Measurements from ENCODE around the gene JTB.

Gene JTB

DNA sequence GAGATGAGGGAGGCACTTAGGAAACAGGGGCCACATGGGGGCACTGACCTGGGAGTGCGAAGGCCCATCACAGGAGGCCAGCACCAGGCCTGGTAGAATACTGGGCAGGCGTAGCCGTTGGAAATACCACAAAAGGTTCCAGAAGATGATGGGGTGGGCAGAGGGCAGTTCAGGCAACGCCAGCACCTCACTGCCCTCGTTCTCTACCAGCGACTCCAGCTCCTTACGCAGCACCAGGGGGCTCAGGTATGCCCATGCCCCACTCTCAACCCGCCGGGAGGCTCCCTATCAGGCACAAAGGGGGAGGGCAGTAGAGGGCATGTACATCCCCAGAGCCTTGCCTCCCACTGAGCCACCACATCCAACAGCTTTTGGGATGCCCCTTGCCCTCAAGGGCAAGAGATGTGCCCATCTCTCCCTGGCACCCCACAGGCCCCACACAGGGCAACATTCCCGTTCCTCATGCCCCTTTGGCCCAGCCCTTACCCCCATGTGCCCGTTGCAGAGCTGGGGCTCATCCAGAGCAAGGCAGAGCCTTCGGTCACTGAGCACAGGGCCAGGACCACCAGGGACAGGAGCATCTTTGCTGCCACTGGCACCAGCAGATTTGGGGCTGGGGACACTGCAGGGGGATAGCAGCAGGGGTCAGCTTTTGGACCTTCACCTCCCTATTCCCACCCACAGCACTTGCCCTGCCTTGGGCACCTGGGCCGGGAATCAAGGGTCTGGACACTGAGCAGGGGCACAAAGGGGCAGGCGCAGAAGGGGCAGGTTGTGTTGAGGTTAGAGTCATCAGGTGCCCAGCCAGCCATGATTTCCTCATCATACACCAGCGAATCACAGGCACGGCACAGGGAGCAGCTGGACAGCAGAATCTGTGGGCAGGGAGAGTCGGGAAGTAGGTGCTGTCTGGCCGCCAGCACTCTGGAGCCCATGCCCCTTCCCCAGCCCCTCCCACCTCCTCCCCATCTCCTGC, 45.0 kb downstream of the JTB start:
- DNase-seq (ENCODE audit: low read depth) = no peak
- TF ChIP-seq, protein P1, sequence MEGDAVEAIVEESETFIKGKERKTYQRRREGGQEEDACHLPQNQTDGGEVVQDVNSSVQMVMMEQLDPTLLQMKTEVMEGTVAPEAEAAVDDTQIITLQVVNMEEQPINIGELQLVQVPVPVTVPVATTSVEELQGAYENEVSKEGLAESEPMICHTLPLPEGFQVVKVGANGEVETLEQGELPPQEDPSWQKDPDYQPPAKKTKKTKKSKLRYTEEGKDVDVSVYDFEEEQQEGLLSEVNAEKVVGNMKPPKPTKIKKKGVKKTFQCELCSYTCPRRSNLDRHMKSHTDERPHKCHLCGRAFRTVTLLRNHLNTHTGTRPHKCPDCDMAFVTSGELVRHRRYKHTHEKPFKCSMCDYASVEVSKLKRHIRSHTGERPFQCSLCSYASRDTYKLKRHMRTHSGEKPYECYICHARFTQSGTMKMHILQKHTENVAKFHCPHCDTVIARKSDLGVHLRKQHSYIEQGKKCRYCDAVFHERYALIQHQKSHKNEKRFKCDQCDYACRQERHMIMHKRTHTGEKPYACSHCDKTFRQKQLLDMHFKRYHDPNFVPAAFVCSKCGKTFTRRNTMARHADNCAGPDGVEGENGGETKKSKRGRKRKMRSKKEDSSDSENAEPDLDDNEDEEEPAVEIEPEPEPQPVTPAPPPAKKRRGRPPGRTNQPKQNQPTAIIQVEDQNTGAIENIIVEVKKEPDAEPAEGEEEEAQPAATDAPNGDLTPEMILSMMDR (IDR thresholded peaks at IDR 0.05; ENCODE audit: insufficient read depth, low read depth, low read length, missing control alignments) = no peak
- H3K4me3 ChIP-seq (ENCODE audit: low read length) = no peak overlapping the region

GRCh38 chr1:153929981-153930948, 47.2 kb downstream of the JTB start:
- TF ChIP-seq, protein P1 (IDR thresholded peaks at IDR 0.05; ENCODE audit: insufficient read depth, low read depth, low read length, missing control alignments) = peak; percentile 8
- no peak overlapping the region for H3K4me3 ChIP-seq (ENCODE audit: low read length)
- DNase-seq (ENCODE audit: low read depth) = no peak

- H3K4me3 ChIP-seq (ENCODE audit: low read length) = no peak overlapping the region
- TF ChIP-seq, protein P1 (IDR thresholded peaks at IDR 0.05; ENCODE audit: insufficient read depth, low read depth, low read length, missing control alignments) = no peak
- DNase-seq (ENCODE audit: low read depth) = no peak
Measured at GRCh38 chr1:153929426-153929825, 48.0 kb downstream of the JTB start.

GRCh38 chr1:153928791-153929341, 48.6 kb downstream of the JTB start:
- no peak overlapping the region for H3K4me3 ChIP-seq (ENCODE audit: low read length)
- no peak for DNase-seq (ENCODE audit: low read depth)
- TF ChIP-seq, protein P1 (IDR thresholded peaks at IDR 0.05; ENCODE audit: insufficient read depth, low read depth, low read length, missing control alignments) = no peak

DNA sequence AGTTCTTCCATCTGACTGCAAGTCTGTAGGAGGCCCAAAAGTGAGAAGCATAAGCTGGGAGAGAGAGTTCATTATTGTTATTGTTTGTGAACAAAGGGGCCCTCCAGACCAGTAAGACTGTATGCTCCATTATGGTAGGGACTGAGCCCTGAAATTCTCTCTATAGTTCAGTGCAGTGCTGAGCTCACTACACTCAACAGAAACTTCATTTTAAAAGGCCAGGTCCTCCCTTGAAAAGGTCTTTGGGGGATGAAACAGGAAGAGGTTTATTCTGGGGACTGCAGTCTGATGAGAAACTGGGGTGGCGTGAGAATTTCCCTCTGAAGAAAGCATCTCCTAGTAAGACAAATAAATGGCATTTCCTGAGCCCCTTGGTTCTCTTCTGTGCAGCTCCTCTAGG, 49.2 kb downstream of the JTB start:
- no peak for DNase-seq (ENCODE audit: low read depth)
- TF ChIP-seq, protein P1 (IDR thresholded peaks at IDR 0.05; ENCODE audit: insufficient read depth, low read depth, low read length, missing control alignments) = no peak
- no peak overlapping the region for H3K4me3 ChIP-seq (ENCODE audit: low read length)

DNA sequence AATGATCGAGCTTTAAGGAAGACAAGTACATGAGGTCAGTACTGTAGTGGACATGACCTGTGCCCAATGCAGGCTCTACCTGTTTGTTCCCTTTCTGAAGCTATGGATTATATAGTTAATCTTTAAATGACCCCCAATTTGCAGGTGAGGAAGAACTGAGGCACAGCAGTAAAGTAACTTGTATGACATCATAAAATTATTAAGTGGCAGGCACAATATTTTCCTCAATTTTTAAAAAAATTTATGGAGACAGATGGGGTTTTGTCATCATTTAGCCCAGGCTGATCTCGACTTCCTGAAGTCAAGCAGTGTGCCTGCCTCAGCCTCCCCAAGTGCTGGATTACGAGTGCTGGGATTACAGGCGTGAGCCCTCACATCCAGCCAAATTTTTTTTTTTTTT, 51.1 kb downstream of the JTB start:
- no peak overlapping the region for H3K4me3 ChIP-seq (ENCODE audit: low read length)
- DNase-seq (ENCODE audit: low read depth) = no peak
- TF ChIP-seq, protein P1 (IDR thresholded peaks at IDR 0.05; ENCODE audit: insufficient read depth, low read depth, low read length, missing control alignments) = no peak

Measured in epithelial cell of esophagus (primary cell).